Ishikawa (cell line): ENCODE data around the gene COMMD9.

ENCODE experiments used
- CEBPB ChIP-seq: IDR thresholded peaks from 2 replicates; pipeline ENCODE4 v1.6.1; 2012
- CREB1 ChIP-seq: IDR thresholded peaks from 2 replicates; pipeline ENCODE4 v1.6.1; 2012; ENCODE audit warnings: low read depth
- EGR1 ChIP-seq: IDR thresholded peaks from 2 replicates; pipeline ENCODE4 v1.6.1; 2012
- EP300 ChIP-seq: IDR thresholded peaks from 2 replicates; pipeline ENCODE4 v1.6.1; 2012; ENCODE audit warnings: borderline replicate concordance
- FOXM1 ChIP-seq: IDR thresholded peaks from 2 replicates; pipeline ENCODE4 v1.6.1; 2012; ENCODE audit warnings: low read depth, borderline replicate concordance
- NFIC ChIP-seq: IDR thresholded peaks from 2 replicates; pipeline ENCODE4 v1.6.1; 2012
- RAD21 ChIP-seq: IDR thresholded peaks from 2 replicates; pipeline ENCODE4 v1.6.1; 2012; ENCODE audit warnings: low read depth
- TAF1 ChIP-seq: IDR thresholded peaks from 2 replicates; pipeline ENCODE4 v1.6.1; 2012; ENCODE audit warnings: low read depth, mild to moderate bottlenecking
- TCF12 ChIP-seq: IDR thresholded peaks from 2 replicates; pipeline ENCODE4 v1.6.1; 2012; ENCODE audit warnings: low read depth
- TEAD4 ChIP-seq: IDR thresholded peaks from 2 replicates; pipeline ENCODE4 v1.6.1; 2012
- YY1 ChIP-seq: IDR thresholded peaks from 2 replicates; pipeline ENCODE4 v1.6.1; 2012; ENCODE audit warnings: low read depth
- ZBTB7A ChIP-seq: IDR thresholded peaks from 2 replicates; pipeline ENCODE4 v1.6.1; 2012; ENCODE audit warnings: low read depth
- TF ChIP-seq, protein P1 (sequence below): IDR thresholded peaks from 2 replicates; pipeline ENCODE4 v1.6.1; 2012
- TF ChIP-seq, protein P2 (sequence below): IDR thresholded peaks from 2 replicates; pipeline ENCODE4 v1.6.1; 2012
- TF ChIP-seq, protein P3 (sequence below): IDR thresholded peaks from 2 replicates; pipeline ENCODE4 v1.6.1; 2012; ENCODE audit warnings: low read depth, mild to moderate bottlenecking

COMMD9 gene

DNA sequence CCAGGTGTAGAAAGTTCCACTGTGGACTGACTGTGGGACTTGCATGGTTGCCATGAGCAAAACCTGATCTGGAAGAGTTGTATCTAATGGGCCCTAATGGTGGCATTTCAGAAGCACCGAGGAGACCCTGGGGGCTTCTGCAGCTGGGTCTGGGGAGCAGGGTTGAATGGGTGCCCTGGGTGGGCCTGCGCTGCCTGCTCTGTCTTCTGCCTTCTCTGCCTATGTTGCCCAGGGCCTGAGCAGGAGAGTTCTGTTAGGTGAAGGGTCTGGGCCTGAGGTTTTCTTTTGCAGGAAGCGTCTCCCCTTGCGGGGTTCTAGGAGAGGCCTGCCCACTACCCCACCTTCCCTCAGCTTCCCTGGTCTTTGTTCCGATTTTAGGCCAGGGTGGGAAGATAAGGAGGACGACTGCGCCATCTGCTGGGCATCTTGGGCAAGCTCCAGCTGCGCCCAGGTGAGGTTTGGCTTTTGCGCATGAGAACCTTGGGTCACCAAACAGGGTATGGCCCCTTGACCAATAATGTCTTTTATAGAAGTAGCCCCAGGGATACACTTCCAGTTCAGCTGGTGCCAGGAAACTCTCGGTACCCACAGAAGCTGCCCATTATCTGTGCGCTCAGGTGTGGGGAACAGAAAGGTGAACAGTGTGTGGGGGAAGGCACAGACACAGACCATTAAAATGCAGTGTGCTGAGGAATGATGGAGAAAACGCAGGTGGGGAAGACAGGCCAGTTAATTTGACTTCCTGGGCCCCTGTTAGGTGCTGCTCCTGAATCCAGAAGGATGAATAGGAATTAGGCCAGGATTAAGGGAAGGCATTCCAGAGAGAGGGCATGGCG, 23.2 kb downstream of the COMMD9 start:
- no peak for TF ChIP-seq YY1
- peak; percentile 95 for TF ChIP-seq RAD21

DNA sequence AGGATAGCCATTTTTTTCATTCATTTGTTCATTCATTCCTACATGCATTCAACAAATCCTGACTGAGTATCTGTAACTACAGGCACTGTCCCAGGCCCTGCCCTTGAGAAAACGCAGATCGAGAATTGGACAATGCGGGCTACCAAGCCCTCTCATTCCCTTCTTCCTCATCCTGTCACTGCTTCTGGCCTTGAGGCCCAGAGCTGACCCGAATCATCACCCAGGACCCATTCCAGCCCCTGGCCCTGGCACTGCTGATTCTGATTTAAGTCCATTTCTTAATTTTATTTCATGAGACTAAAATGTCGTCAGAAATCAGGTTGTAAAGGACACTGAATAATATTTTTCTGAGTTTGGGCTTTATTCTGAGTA, 24.3 kb downstream of the COMMD9 start:
- no peak for TF ChIP-seq TAF1
- no peak for TF ChIP-seq CREB1
- no peak for TF ChIP-seq CEBPB

DNA sequence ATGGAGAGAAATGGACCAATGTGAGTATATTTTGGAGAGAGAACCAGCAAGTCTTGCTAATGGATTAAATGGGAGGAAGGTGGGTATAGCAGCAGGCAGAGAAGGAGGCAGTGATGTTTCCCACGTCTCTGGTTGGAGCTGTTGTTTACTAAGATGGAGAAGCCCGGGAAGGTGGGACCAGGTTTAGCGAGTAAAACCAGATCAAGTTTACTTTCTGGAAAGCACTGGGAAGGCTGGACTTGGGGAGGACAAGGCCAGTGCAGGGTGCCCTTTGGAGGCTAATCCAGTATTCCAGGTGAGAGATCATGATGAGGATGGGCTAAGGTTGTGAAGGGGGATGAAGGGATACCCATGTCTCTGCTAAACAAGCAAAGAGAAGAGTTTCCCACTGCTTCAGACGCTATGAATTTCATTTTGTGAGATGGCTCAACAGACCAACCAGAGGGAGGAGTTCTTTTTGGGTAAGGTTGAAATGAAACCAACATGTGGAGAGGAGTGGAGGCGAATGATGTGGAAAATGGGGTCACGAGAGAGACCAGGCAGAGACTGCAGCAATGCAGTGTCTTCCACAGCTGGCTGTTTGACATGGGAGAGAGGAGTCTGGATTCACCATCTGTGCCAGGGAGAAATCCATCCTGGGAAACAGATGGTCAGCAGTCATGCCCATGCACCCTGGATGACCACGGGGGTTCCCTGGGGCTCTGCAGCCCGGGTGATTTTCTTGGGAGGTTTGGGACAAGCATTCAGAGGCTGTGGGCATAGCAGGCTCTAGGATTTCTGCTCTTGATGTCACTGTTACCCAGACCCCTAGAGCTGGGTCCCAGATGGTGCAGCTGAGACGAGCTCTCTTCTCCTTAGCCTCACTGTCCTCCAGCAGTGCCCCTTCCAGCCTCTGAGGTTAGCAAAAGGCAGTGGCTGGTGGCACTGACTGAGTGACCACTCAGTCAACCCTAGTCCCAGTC, 24.9 kb downstream of the COMMD9 start:
- TF ChIP-seq YY1 (no peak), EGR1 (no peak), CEBPB (no peak), TCF12 (no peak), ZBTB7A (no peak), RAD21 (no peak), TEAD4 (no peak), TAF1 (no peak)
- TF ChIP-seq, protein P1, sequence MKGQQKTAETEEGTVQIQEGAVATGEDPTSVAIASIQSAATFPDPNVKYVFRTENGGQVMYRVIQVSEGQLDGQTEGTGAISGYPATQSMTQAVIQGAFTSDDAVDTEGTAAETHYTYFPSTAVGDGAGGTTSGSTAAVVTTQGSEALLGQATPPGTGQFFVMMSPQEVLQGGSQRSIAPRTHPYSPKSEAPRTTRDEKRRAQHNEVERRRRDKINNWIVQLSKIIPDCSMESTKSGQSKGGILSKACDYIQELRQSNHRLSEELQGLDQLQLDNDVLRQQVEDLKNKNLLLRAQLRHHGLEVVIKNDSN = no peak

DNA sequence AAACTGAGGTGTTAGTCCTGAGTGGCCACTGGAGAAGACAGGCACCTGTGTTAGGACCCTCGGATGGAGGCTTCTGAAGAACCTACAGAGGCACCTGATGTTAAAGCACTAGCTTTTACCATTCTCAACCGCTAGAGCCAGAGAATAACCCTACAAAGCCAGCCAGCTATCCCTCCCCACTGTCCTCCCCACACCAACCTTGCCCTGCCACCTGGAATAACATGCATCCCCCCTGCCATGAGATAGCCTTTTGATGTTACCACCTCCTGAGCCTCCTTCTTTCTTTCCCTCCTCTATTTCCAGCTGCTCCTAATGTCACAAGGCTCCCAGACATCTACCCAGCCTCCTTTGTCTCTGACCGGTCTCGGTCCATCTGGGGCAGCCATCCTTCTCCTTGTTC, 28.1 kb downstream of the COMMD9 start:
- TF ChIP-seq EGR1 = no peak
- no peak for TF ChIP-seq NFIC
- no peak for TF ChIP-seq FOXM1

DNA sequence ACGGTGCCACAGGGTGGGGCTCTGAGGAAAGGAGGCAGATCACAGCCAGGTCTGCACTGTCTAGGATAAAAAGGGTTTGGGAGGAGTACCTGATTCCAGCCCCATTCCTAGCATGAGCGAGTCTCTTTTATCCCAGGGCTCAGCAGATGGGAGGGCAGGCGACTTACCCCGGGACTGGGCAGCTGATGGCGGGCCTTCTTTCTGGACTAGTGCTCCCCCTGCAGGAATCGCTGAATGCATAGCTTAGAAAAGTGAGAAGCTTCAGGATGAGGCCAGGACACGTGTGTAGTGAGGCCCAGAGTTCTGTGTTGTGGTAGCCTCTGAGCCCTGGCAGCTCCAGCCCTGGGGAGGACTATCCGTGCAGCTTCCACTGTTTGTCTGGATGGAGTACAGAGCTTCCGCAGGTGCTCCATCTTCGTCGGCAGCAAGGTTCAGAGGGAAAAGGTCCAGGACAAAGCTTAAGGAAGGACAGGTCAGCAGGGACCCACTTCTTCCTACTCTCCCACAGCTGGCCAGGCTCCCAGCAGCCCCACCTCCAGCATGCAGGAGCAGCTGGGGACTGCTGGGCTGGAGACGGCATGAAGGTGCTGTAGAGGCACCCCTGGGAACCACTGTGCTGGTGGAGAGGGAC, 30.4 kb downstream of the COMMD9 start:
- TF ChIP-seq EP300 (no peak), EGR1 (no peak), NFIC (no peak), TCF12 (no peak), YY1 (no peak), FOXM1 (no peak), ZBTB7A (no peak), TEAD4 (no peak), TAF1 (no peak), RAD21 (peak; percentile 85), CREB1 (no peak), CEBPB (no peak)
- TF ChIP-seq, protein P2, sequence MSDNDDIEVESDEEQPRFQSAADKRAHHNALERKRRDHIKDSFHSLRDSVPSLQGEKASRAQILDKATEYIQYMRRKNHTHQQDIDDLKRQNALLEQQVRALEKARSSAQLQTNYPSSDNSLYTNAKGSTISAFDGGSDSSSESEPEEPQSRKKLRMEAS = peak; percentile 49; the same call in 1 of the 2 replicates
- TF ChIP-seq, protein P3, sequence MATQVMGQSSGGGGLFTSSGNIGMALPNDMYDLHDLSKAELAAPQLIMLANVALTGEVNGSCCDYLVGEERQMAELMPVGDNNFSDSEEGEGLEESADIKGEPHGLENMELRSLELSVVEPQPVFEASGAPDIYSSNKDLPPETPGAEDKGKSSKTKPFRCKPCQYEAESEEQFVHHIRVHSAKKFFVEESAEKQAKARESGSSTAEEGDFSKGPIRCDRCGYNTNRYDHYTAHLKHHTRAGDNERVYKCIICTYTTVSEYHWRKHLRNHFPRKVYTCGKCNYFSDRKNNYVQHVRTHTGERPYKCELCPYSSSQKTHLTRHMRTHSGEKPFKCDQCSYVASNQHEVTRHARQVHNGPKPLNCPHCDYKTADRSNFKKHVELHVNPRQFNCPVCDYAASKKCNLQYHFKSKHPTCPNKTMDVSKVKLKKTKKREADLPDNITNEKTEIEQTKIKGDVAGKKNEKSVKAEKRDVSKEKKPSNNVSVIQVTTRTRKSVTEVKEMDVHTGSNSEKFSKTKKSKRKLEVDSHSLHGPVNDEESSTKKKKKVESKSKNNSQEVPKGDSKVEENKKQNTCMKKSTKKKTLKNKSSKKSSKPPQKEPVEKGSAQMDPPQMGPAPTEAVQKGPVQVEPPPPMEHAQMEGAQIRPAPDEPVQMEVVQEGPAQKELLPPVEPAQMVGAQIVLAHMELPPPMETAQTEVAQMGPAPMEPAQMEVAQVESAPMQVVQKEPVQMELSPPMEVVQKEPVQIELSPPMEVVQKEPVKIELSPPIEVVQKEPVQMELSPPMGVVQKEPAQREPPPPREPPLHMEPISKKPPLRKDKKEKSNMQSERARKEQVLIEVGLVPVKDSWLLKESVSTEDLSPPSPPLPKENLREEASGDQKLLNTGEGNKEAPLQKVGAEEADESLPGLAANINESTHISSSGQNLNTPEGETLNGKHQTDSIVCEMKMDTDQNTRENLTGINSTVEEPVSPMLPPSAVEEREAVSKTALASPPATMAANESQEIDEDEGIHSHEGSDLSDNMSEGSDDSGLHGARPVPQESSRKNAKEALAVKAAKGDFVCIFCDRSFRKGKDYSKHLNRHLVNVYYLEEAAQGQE = no peak
- TF ChIP-seq, protein P1 = no peak

DNA sequence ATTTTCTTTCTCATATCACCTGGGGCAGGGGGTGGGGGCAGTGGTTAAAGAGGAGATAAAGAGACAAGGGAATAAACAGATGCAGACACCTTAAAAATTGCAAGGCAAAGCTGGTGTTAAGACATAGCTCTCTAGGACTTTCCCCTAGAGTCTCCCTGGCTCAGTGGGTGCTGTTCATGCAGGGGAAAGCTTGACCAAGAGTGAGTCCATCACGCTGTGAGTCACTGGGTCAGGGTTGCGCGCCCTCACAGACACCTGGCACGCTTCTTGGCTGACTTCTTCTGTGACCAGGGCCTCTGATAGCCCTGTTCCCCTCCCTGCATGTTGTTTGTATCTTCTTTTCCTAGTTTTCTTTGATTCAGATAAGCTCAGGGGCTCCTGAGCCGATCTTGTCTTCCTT, 31.9 kb downstream of the COMMD9 start:
- TF ChIP-seq EGR1 (no peak), CEBPB (no peak), EP300 (no peak), TAF1 (no peak), TCF12 (no peak), CREB1 (no peak), FOXM1 (no peak), NFIC (no peak), TEAD4 (no peak), YY1 (no peak)
- TF ChIP-seq, protein P2 = no peak
- TF ChIP-seq, protein P1 = no peak
- TF ChIP-seq, protein P3 = no peak
